ENCODE data around the gene TRMT2A. TPM values are rescaled to one million over a fixed set of nuclear protein-coding genes. Genes with fewer than 3 reads are reported as not detected.

Gene TRMT2A
- total RNA-seq, 1 donor from 2014 or later: 44.8 TPM

DNA sequence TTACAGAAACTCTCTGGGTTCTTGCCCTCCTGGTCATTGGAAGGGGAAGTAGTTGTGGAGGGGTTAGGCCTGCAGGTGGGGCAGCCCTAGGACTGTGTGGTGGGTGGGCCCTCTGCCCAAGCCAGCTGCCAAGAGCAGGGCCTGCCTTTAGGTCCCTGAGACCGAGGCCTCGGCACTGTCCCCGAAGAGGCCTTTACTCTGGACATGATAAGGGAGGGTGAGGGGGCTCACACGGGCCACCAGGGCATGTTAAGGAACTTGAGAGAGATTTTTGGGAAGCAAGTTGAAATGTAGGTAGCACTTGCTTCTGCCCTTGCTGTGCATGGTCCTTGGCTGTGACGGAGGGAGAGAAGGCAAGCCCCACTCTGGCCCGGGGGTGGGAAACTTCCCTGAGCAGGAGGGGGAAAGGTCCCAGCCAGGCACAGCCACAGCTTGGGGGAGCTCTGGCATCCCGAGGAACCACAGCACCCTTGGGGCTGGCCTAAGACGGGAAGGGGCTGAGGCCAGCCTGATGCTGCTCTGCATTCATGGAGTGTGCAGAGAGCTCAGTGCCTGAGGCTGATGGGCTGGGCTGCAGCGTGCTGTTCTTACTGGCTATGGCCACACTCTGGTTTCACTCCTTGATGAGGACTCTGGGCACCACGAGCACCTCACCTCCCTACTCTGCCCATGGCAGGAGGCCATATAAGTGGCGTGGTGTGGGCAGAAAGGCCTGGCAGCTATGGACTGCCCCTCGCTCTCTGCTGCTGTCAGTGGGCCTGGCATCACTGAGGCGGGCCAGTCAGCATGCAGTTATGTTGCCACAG, 8.9 kb downstream of the TRMT2A start:
- no peak overlapping the region for H3K4me3 Mint-ChIP-seq (ENCODE audit: unreplicated experiment)

DNA sequence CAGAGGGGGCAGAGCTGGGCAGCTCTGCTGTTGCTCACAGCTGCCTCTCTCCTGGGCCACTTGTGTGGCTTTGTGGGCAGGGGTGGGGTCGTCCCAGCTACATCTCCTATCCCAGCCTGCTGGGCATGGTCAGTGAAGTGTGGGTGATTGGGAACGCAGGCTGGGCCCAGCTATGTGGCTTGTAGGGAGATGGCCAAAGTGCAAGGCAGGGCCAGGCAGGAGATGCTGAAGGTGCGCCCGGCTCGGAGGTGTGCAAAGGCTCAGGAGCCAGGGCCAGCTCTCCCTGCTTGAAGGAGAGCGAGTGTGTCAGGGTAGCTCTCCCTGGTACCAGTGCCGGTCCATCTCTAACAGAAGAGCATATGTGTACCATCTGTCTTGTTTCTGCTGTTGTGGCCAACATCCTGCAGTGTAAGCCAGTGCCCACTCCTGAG, 9.5 kb downstream of the TRMT2A start:
- Mint-ChIP-seq H3K27me3 (ENCODE audit: unreplicated experiment) (peaks cover 19% of the 10 kb centered on the region), H3K9me3 (ENCODE audit: unreplicated experiment) (no peaks in the 10 kb centered on the region), H3K27ac (ENCODE audit: unreplicated experiment) (no peak overlapping the region), H3K36me3 (ENCODE audit: low read depth, unreplicated experiment) (peaks cover 26% of the 10 kb centered on the region), H3K4me3 (ENCODE audit: unreplicated experiment) (no peak overlapping the region), H3K4me1 (ENCODE audit: unreplicated experiment) (no peaks in the 10 kb centered on the region)
- TF ChIP-seq CTCF (IDR thresholded peaks at IDR 0.05; ENCODE audit: unreplicated experiment): no peak
- no peak for DNase-seq (ENCODE audit: low spot score)

More for the DNA sequence above, 8.9 kb downstream of the TRMT2A start:
- Mint-ChIP-seq H3K9me3 (ENCODE audit: unreplicated experiment) (no peaks in the 10 kb centered on the region), H3K27ac (ENCODE audit: unreplicated experiment) (no peak overlapping the region), H3K4me1 (ENCODE audit: unreplicated experiment) (no peaks in the 10 kb centered on the region), H3K27me3 (ENCODE audit: unreplicated experiment) (peaks cover 17% of the 10 kb centered on the region), H3K36me3 (ENCODE audit: low read depth, unreplicated experiment) (peaks cover 22% of the 10 kb centered on the region)
- no peak for TF ChIP-seq CTCF (IDR thresholded peaks at IDR 0.05; ENCODE audit: unreplicated experiment)
- DNase-seq (ENCODE audit: low spot score): no peak

DNA sequence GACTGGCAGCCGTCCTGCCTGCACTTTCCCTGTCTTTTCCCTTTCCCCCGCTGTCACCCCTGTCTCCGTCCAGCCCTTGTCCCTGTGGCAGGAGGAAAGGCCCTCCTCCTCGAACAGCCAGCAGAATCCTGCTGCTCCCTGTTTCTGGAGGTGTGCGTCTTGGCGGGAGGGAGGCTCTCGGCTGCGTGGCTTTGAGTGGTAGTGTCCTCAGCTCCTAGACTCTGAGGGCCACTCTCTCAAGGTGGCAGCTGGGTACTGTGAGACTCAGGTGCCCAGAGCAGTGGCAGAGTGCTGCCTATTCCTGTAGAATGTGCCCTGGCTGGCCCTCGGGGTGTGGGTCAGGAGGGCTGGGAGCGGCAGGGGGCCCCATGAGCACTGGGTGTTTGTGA, 10.2 kb downstream of the TRMT2A start:
- Mint-ChIP-seq H3K9me3 (ENCODE audit: unreplicated experiment) (no peaks in the 10 kb centered on the region), H3K4me3 (ENCODE audit: unreplicated experiment) (no peak overlapping the region), H3K36me3 (ENCODE audit: low read depth, unreplicated experiment) (peaks cover 32% of the 10 kb centered on the region), H3K27me3 (ENCODE audit: unreplicated experiment) (peaks cover 20% of the 10 kb centered on the region), H3K4me1 (ENCODE audit: unreplicated experiment) (no peaks in the 10 kb centered on the region), H3K27ac (ENCODE audit: unreplicated experiment) (no peak overlapping the region)
- no peak for TF ChIP-seq CTCF (IDR thresholded peaks at IDR 0.05; ENCODE audit: unreplicated experiment)
- DNase-seq (ENCODE audit: low spot score): no peak

DNA sequence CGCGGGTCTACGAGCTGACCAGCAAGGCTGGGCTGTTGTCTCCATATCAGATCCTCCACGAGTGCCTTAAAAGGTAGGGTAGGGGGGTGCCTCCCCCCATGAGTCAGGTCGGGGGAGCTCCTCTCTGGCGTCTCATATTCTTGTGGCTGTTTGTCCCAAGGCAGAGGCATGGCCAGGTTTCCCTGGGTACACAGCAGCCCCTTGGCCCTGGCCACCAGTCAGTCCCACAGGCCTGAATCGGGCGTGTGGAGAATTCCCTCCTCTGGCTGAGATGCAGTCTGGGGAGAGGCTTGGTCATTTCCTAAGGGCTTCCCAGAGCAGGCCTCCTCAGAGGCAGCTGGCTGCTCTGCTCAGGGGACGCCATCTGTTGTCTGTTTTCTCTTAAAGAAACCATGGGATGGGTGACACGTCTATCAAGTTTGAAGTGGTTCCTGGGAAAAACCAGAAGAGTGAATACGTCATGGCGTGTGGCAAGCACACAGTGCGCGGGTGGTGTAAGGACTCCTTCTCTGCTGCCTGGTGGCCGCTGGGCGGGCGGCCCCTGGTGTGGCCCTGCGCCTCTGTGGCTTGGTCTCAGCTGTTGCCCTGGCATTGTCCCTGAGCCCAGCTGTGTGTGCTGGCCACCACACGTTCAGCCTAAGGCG, 10.7 kb downstream of the TRMT2A start:
- H3K36me3 Mint-ChIP-seq (ENCODE audit: low read depth, unreplicated experiment): peaks cover 34% of the 10 kb centered on the region
- H3K27ac Mint-ChIP-seq (ENCODE audit: unreplicated experiment): no peak overlapping the region
- no peak for TF ChIP-seq CTCF (IDR thresholded peaks at IDR 0.05; ENCODE audit: unreplicated experiment)
- H3K27me3 Mint-ChIP-seq (ENCODE audit: unreplicated experiment): peaks cover 20% of the 10 kb centered on the region
- no peaks in the 10 kb centered on the region for H3K9me3 Mint-ChIP-seq (ENCODE audit: unreplicated experiment)
- DNase-seq (ENCODE audit: low spot score): no peak
- H3K4me1 Mint-ChIP-seq (ENCODE audit: unreplicated experiment): no peaks in the 10 kb centered on the region
- no peak overlapping the region for H3K4me3 Mint-ChIP-seq (ENCODE audit: unreplicated experiment)

All from endothelial cell (in vitro differentiated cells).